RWPE2 (cell line): Measurements from ENCODE around the gene VMAC.

Experiments used
- ATAC-seq: fragments of 200-7000 bp; cut with Tn5 transposase; 3 replicates; pipeline ENCODE4 v1.9.1; 2021; ENCODE audit warnings: low read depth
- DNase-seq: peaks from one replicate; pipeline ENCODE4 v3.0.0-alpha.2; 2020; ENCODE audit warnings: low spot score
- H3K27ac ChIP-seq: fragments of 450-650 bp; 2 replicates; pipeline ENCODE4 v1.5.1; 2017; ENCODE audit warnings: mild to moderate bottlenecking; ENCODE audit not compliant: poor library complexity, severe bottlenecking
- H3K27me3 ChIP-seq: fragments of 250-450 bp; sonication (Bioruptor Pico); 2 replicates; pipeline ENCODE4 v1.5.1; 2021; ENCODE audit warnings: mild to moderate bottlenecking, moderate library complexity; ENCODE audit not compliant: insufficient read depth, poor library complexity, severe bottlenecking
- H3K36me3 ChIP-seq: fragments of 250-450 bp; sonication (Bioruptor Pico); 2 replicates; pipeline ENCODE4 v1.5.1; 2020; ENCODE audit warnings: low read depth, mild to moderate bottlenecking, moderate library complexity
- H3K4me1 ChIP-seq: fragments of 250-450 bp; sonication (Bioruptor Pico); 2 replicates; pipeline ENCODE4 v1.5.1; 2021; ENCODE audit warnings: mild to moderate bottlenecking, moderate library complexity; ENCODE audit not compliant: insufficient read depth, poor library complexity, severe bottlenecking
- H3K4me3 ChIP-seq: fragments of 250-450 bp; sonication (Bioruptor Pico); 2 replicates; pipeline ENCODE4 v1.5.1; 2021; ENCODE audit warnings: mild to moderate bottlenecking, moderate library complexity; ENCODE audit not compliant: severe bottlenecking
- H3K9me3 ChIP-seq: fragments of 250-450 bp; sonication (Bioruptor Pico); 2 replicates; pipeline ENCODE4 v1.5.1; 2021; ENCODE audit warnings: mild to moderate bottlenecking, moderate library complexity; ENCODE audit not compliant: severe bottlenecking
- TF ChIP-seq, protein P1 (sequence below): fragments of 450-650 bp; IDR thresholded peaks from one replicate; pipeline ENCODE4 v1.5.1; 2017; ENCODE audit warnings: mild to moderate bottlenecking, moderate library complexity; ENCODE audit not compliant: poor library complexity, severe bottlenecking

VMAC gene

DNA sequence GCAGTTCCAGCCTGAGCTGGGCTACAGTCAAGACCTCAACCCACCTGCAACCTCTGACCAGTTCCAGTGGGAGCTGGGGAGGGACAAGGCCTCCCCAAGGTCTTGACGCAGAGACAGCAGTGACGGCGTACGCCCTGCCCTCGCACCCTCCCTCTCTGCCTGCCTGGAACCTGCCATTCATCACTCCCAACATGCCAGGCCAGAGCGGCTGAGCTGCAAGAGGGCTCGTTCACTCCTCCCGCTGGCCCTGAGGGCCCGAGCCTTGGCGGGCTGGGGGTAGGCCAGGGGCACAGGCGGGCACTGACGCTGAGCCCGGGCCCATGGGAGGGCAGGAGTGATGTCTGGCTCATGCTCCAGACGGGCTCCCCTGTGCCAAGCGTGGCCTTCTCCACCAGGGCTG, 9.3 kb upstream of the VMAC start:
- no peaks in the 10 kb centered on the region for H3K4me1 ChIP-seq
- ATAC-seq (no peak), DNase-seq (no peak)
- no peak overlapping the region for H3K27ac ChIP-seq
- TF ChIP-seq, protein P1, sequence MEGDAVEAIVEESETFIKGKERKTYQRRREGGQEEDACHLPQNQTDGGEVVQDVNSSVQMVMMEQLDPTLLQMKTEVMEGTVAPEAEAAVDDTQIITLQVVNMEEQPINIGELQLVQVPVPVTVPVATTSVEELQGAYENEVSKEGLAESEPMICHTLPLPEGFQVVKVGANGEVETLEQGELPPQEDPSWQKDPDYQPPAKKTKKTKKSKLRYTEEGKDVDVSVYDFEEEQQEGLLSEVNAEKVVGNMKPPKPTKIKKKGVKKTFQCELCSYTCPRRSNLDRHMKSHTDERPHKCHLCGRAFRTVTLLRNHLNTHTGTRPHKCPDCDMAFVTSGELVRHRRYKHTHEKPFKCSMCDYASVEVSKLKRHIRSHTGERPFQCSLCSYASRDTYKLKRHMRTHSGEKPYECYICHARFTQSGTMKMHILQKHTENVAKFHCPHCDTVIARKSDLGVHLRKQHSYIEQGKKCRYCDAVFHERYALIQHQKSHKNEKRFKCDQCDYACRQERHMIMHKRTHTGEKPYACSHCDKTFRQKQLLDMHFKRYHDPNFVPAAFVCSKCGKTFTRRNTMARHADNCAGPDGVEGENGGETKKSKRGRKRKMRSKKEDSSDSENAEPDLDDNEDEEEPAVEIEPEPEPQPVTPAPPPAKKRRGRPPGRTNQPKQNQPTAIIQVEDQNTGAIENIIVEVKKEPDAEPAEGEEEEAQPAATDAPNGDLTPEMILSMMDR = no peak
- H3K9me3 ChIP-seq = peaks cover 2% of the 10 kb centered on the region
- H3K27me3 ChIP-seq = no peaks in the 10 kb centered on the region
- peaks cover 10% of the 10 kb centered on the region; the same call in 1 of the 2 replicates for H3K36me3 ChIP-seq
- H3K4me3 ChIP-seq = no peak overlapping the region

DNA sequence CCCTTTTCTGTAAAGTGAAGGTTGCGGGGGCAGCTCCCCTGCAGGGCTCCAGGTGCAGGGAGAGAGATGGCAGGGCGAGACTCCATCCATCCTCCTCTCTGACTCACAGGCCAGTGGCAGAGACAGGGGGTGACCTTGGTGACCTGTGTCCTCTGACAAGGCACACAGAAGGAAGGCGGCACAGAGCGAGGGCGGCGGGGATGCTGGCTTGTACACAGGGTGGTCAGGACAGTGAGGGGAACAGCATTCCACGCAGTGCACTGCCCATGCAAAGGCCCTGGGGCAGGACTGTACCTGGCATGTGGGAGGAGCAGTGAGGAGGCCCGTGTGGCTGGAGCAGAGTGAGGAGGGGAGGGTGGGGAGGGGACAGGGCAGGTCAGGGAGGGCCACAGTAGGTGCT, 8.8 kb upstream of the VMAC start:
- H3K4me3 ChIP-seq = no peak overlapping the region
- H3K9me3 ChIP-seq = no peaks in the 10 kb centered on the region
- H3K36me3 ChIP-seq = peaks cover 11% of the 10 kb centered on the region; the same call in 1 of the 2 replicates
- ATAC-seq (no peak), DNase-seq (no peak)
- H3K4me1 ChIP-seq = no peaks in the 10 kb centered on the region
- no peaks in the 10 kb centered on the region for H3K27me3 ChIP-seq
- H3K27ac ChIP-seq = no peak overlapping the region
- TF ChIP-seq, protein P1 = no peak

DNA sequence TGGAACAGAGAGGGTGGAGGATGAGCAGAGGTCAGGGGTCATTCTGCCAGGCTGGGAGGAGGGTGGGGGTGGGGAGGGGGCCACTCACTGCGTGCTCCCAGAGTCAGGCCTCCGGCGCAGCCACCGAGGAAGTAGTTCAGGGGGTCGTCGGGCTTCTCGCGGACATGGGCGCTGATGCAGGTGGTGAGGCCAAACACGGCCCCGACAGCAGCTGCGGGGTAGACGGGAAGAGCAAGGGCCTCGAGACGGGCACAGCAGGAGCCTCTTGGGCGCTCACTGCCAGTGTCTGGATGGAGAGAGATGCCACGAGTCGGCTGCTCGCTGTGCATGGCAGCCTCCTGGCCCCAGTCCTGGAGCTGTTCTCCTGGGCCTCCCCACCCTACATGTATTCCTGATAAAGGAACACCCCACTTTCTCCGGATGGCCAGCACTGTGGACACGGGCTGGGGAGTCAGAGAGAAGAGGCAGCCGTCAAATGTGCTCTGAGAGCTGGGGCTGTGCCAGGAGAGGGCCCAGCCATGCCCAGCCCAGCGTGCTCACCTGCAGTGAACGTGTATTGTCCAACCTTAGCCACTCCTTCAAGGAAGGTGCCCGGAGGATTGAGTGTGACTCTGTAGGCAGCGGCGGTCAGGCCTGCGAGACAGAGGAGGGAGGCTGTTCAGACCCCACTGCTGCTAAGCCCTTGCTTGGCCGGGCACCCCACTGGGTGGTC, 8.2 kb upstream of the VMAC start:
- Histone ChIP-seq H3K4me3 (no peak overlapping the region), H3K9me3 (no peaks in the 10 kb centered on the region), H3K4me1 (no peaks in the 10 kb centered on the region), H3K27me3 (no peaks in the 10 kb centered on the region), H3K27ac (no peak overlapping the region), H3K36me3 (peaks cover 11% of the 10 kb centered on the region; the same call in 1 of the 2 replicates)
- TF ChIP-seq, protein P1 = no peak
- DNase-seq (no peak), ATAC-seq (no peak)

DNA sequence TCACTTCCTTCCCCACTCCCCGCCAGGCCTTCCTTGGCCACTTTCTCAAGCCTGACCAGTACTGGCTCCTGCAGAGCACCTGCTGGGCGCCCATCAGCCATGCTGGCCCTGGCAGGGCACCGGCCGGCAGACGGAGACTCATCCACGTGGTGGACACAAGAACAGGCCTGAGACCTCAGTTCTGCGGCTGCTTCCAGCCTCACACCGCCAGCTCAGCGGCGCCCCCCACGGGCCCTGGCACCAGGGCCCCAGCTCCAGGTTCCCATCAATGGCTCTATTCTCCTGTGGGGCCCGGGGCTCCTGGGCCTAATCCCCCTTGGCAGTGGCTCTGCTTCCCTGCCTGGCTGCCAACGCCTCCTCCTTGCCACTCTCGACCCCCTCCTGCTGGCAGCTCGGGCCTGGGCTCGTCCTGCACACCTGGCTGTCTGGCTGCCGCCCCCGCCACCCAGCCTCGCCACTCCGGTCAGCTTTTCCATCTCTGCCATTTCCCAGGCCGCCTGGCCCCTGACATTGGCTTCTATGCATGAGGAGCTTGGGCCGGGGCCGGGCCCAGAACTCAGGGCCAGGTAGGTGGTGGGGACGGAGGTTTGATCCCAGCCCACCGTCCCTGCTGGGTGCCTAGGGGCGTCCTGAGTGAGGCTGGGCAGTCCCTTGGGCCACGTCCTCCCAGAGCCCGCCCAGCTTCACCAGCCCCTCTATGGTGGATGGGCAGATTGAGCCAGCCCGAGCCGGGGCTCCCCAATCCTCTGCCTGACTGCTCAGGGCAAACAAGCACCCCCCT, 7.3 kb upstream of the VMAC start:
- Histone ChIP-seq H3K4me3 (no peak overlapping the region), H3K9me3 (no peaks in the 10 kb centered on the region), H3K27me3 (no peaks in the 10 kb centered on the region), H3K27ac (no peak overlapping the region), H3K36me3 (peaks cover 17% of the 10 kb centered on the region), H3K4me1 (peaks cover under 1% of the 10 kb centered on the region)
- ATAC-seq (no peak), DNase-seq (no peak)
- TF ChIP-seq, protein P1 = no peak
